Ovary (tissue), 9 donors: ENCODE data around the gene KCNAB2. TPM values are rescaled to one million over a fixed set of nuclear protein-coding genes. Genes with fewer than 3 reads are reported as not detected.

Experiments used
- DNase-seq, 5 donors: peaks; one replicate each; pipeline ENCODE4 v3.0.0-alpha.2; 2019 to 2020
- H3K27ac ChIP-seq, 2 donors: fragments of 200-600 bp; one replicate each; pipeline versions ENCODE4 v1.5.1 to v1.8.0; 2019 to 2022
- H3K27me3 ChIP-seq: fragments of 200-600 bp; one replicate; pipeline ENCODE4 v1.8.0; 2022
- H3K36me3 ChIP-seq: fragments of 200-600 bp; sonication (generic); one replicate; pipeline ENCODE4 v1.5.1; 2019
- H3K4me1 ChIP-seq: one replicate; pipeline ENCODE4 v1.8.1; 2013; ENCODE audit warnings: mild to moderate bottlenecking, moderate library complexity; ENCODE audit not compliant: insufficient read depth
- H3K4me3 ChIP-seq: fragments of 200-600 bp; sonication (generic); one replicate; pipeline ENCODE4 v1.5.1; 2017
- H3K9me3 ChIP-seq, 2 donors: fragments of 200-600 bp in 1 of 2; sonication (generic) in 1 of 2; one replicate each; pipeline versions ENCODE4 v1.5.1 to v1.8.1; 2013 to 2019; ENCODE audit warnings: mild to moderate bottlenecking in 1 of 2, moderate library complexity in 1 of 2
- CTCF ChIP-seq, 3 donors: fragments of 450-650 bp in 2 of 3; fragments of 200-600 bp in 1 of 3; IDR thresholded peaks; one replicate each; pipeline versions ENCODE4 v1.5.1 to v1.8.0; 2016 to 2022; ENCODE audit warnings: antibody characterized with exemption in 3 of 3, mild to moderate bottlenecking in 1 of 3
- EP300 ChIP-seq: sonication (generic); formaldehyde crosslinking; IDR thresholded peaks from one replicate; pipeline ENCODE4 v1.6.1; 2017; ENCODE audit warnings: antibody characterized with exemption
- POLR2A ChIP-seq: fragments of 450-650 bp; IDR thresholded peaks from one replicate; pipeline ENCODE4 v1.6.1; 2017; ENCODE audit warnings: antibody characterized with exemption, mild to moderate bottlenecking, moderate library complexity
- WGBS, 3 donors: extraction: QIAGEN DNeasy Blood & Tissue Kit in 1 of 3; methylation state at CpG; one replicate each; pipeline versions ENCODE4 v1.1.5 to v1.1.7; 2013 to 2017; 5-methylcytosine and 5-hydroxymethylcytosine counted together
- intact Hi-C, 4 donors: fragments of 100-400 bp; cut with DNase I; formaldehyde crosslinking; loops; one replicate each; pipeline versions ENCODE4 v1.11.0 to v1.15.1; 2022 to 2023
- polyA plus RNA-seq, 2 donors: library from polyadenylated mRNA; stranded (reverse); fragments of 200-250 nt in 1 of 2; fragments of 350-450 nt in 1 of 2; fragmentation: Illumina TruSeq in 1 of 2; extraction: RNeasy Lipid Tissue Mini Kit (QIAGEN cat#74804) in 1 of 2; gene quantifications; one replicate each; pipeline ENCODE4 v1.2.3, GENCODE V29; 2013 to 2014
- total RNA-seq, 7 donors: library from RNA; depleted of rRNA in 2 of 7; stranded (reverse); fragments of >200 nt in 2 of 7; fragmentation: NEBNext Ultra II Directional in 3 of 7; extraction: Animal tissue kit (Norgen Biotek cat#: 25700) in 3 of 7; gene quantifications; one replicate each; pipeline versions ENCODE4 v1.1.0 to v1.2.4, GENCODE V29; 2016 to 2023
- donor health status: DM: no; HTN: no; CAD: no; lungs with moderate emphysema.
- donor health status: DM: no; HTN: no; CAD: no.
- donor health status: Bipolar disorder and iron deficiency.
- donor health status: DM: yes; HTN: yes; CAD: no.
- donor health status: DM: no; HTN: no; CAD: no.
- donor health status: DM: yes; HTN: yes; CAD: no.

KCNAB2 gene
- total and polyA plus RNA-seq, 9 donors: 2.9 to 18.3 (median 7.1) TPM

- H3K27ac ChIP-seq: no peak overlapping the region
- 65 to 75% (median 69%) methylated on average over 15 of the region's 15 CpGs for WGBS, 3 donors
- H3K4me3 ChIP-seq: no peak overlapping the region
- TF ChIP-seq CTCF (IDR thresholded peaks at IDR 0.05) (no peak), POLR2A (no peak), EP300 (no peak)
- intact Hi-C loops: no loop called here
- H3K36me3 ChIP-seq: no peaks in the 10 kb centered on the region
- no peaks in the 10 kb centered on the region for H3K4me1 ChIP-seq
- DNase-seq: no peak
- H3K27me3 ChIP-seq: no peaks in the 10 kb centered on the region
- no peaks in the 10 kb centered on the region for H3K9me3 ChIP-seq
Measured at GRCh38 chr1:6019166-6019845, 26.4 kb upstream of the KCNAB2 start.

GRCh38 chr1:6022193-6022592, 23.5 kb upstream of the KCNAB2 start:
- no peak overlapping the region for H3K4me3 ChIP-seq
- TF ChIP-seq EP300: no peak
- no peak for TF ChIP-seq CTCF (IDR thresholded peaks at IDR 0.05)
- H3K4me1 ChIP-seq: no peaks in the 10 kb centered on the region
- no peak overlapping the region for H3K27ac ChIP-seq
- 76 to 98% (median 92%) methylated on average over 4 of the region's 4 CpGs for WGBS, 3 donors
- DNase-seq: no peak
- no peaks in the 10 kb centered on the region for H3K9me3 ChIP-seq
- H3K27me3 ChIP-seq: no peaks in the 10 kb centered on the region
- intact Hi-C loops: no loop called here
- no peaks in the 10 kb centered on the region for H3K36me3 ChIP-seq

- Histone ChIP-seq H3K4me3 (no peak overlapping the region), H3K36me3 (no peaks in the 10 kb centered on the region), H3K4me1 (no peaks in the 10 kb centered on the region), H3K27me3 (no peaks in the 10 kb centered on the region), H3K9me3 (no peaks in the 10 kb centered on the region), H3K27ac (no peak overlapping the region)
- TF ChIP-seq EP300: no peak
- no peak for TF ChIP-seq CTCF (IDR thresholded peaks at IDR 0.05)
- TF ChIP-seq POLR2A: no peak
- DNase-seq: no peak
- intact Hi-C loops: no loop called here
- WGBS, 3 donors: 78 to 86% (median 80%) methylated on average over 5 of the region's 5 CpGs
Measured at GRCh38 chr1:6023346-6023745, 22.3 kb upstream of the KCNAB2 start.

GRCh38 chr1:6024376-6024775, 21.3 kb upstream of the KCNAB2 start:
- no peaks in the 10 kb centered on the region for H3K27me3 ChIP-seq
- H3K4me1 ChIP-seq: no peaks in the 10 kb centered on the region
- intact Hi-C loops: no loop called here
- no peak overlapping the region for H3K27ac ChIP-seq
- no peaks in the 10 kb centered on the region for H3K36me3 ChIP-seq
- H3K9me3 ChIP-seq: no peaks in the 10 kb centered on the region
- TF ChIP-seq CTCF (IDR thresholded peaks at IDR 0.05) (no peak), POLR2A (no peak), EP300 (no peak)
- 79 to 84% (median 81%) methylated on average over 6 of the region's 6 CpGs for WGBS, 3 donors
- DNase-seq: no peak
- no peak overlapping the region for H3K4me3 ChIP-seq
